ENCODE measurements around the gene STS. TPM values are rescaled to one million over a fixed set of nuclear protein-coding genes. Genes with fewer than 3 reads are reported as not detected.

STS gene
- total RNA-seq, 2 donors from 2014 or later = 3.6 TPM

- no peak for DNase-seq
- no peak for ATAC-seq
- intact Hi-C loops (cut with DNase I) = no loop called here
These were observed 31.9 kb downstream of the STS start for GRCh38 chrX:7179446-7179845.

GRCh38 chrX:7184816-7185215 is 37.3 kb downstream of the STS start:
- Histone ChIP-seq H3K27ac (no peak overlapping the region), H3K4me3 (no peak overlapping the region), H3K27me3 (no peaks in the 10 kb centered on the region), H3K4me1 (no peaks in the 10 kb centered on the region), H3K9me3 (no peaks in the 10 kb centered on the region), H3K36me3 (replicated peaks in 1 of 2; ENCODE audit: insufficient read depth in 1 of 2, low read depth in 2 of 2) (no peaks in the 10 kb centered on the region)
- ATAC-seq (no peak), DNase-seq (no peak)
- intact Hi-C loops (cut with DNase I) = no loop called here
- TF ChIP-seq, protein P1, sequence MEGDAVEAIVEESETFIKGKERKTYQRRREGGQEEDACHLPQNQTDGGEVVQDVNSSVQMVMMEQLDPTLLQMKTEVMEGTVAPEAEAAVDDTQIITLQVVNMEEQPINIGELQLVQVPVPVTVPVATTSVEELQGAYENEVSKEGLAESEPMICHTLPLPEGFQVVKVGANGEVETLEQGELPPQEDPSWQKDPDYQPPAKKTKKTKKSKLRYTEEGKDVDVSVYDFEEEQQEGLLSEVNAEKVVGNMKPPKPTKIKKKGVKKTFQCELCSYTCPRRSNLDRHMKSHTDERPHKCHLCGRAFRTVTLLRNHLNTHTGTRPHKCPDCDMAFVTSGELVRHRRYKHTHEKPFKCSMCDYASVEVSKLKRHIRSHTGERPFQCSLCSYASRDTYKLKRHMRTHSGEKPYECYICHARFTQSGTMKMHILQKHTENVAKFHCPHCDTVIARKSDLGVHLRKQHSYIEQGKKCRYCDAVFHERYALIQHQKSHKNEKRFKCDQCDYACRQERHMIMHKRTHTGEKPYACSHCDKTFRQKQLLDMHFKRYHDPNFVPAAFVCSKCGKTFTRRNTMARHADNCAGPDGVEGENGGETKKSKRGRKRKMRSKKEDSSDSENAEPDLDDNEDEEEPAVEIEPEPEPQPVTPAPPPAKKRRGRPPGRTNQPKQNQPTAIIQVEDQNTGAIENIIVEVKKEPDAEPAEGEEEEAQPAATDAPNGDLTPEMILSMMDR (IDR thresholded peaks at IDR 0.05) = no peak
- no peak for TF ChIP-seq POLR2A (IDR thresholded peaks at IDR 0.05)
- 91% methylated on average over 3 of the region's 3 CpGs for WGBS, 2 donors

More at GRCh38 chrX:7179446-7179845, 31.9 kb downstream of the STS start:
- 85 to 92% methylated on average over 2 of the region's 2 CpGs for WGBS, 2 donors
- H3K27ac ChIP-seq = no peak overlapping the region
- TF ChIP-seq POLR2A (IDR thresholded peaks at IDR 0.05) = no peak
- TF ChIP-seq, protein P1 (IDR thresholded peaks at IDR 0.05) = no peak
- no peaks in the 10 kb centered on the region for H3K9me3 ChIP-seq
- H3K4me1 ChIP-seq = no peaks in the 10 kb centered on the region
- H3K4me3 ChIP-seq = no peak overlapping the region
- H3K36me3 ChIP-seq (replicated peaks in 1 of 2; ENCODE audit: insufficient read depth in 1 of 2, low read depth in 2 of 2) = no peaks in the 10 kb centered on the region
- no peaks in the 10 kb centered on the region for H3K27me3 ChIP-seq

GRCh38 chrX:7188672-7189071 is 41.2 kb downstream of the STS start:
- no peaks in the 10 kb centered on the region for H3K27me3 ChIP-seq
- H3K4me1 ChIP-seq = no peaks in the 10 kb centered on the region
- H3K4me3 ChIP-seq = no peak overlapping the region
- intact Hi-C loops (cut with DNase I) = no loop called here
- no peak for DNase-seq
- no peaks in the 10 kb centered on the region for H3K36me3 ChIP-seq (replicated peaks in 1 of 2; ENCODE audit: insufficient read depth in 1 of 2, low read depth in 2 of 2)
- H3K27ac ChIP-seq = no peak overlapping the region
- ATAC-seq = no peak
- 82 to 87% methylated on average over 2 of the region's 2 CpGs for WGBS, 2 donors
- TF ChIP-seq, protein P1 (IDR thresholded peaks at IDR 0.05) = no peak
- TF ChIP-seq POLR2A (IDR thresholded peaks at IDR 0.05) = no peak
- H3K9me3 ChIP-seq = no peaks in the 10 kb centered on the region

- ATAC-seq = no peak
- 95% methylated on average over 2 of the region's 2 CpGs; no CpG with 5 or more reads in 1 of the 2 donors for WGBS, 2 donors
- TF ChIP-seq, protein P1 (IDR thresholded peaks at IDR 0.05) = no peak
- no peak for TF ChIP-seq POLR2A (IDR thresholded peaks at IDR 0.05)
These were observed 42.6 kb downstream of the STS start for GRCh38 chrX:7190157-7190556.

DNA sequence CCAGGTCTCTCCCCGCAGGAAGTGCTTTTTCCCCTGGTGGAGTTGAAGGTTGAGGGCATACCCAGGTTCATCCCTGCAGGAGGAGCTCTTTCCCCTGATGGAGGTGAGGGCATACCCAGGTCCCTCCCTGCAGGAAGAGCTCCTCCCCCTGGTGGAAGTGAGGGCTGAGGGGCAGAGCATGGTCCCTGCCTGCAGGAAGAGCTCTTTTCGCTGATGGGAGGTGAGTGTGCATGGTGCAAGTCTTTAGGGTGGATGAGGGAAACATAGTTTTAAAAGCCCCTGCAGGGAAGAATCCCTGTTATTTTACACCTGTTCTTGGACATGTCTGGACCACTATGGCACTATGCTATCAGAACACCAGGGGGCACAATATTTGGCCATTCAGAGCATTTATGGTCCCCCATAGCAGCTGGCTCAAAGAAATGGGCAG is 44.2 kb downstream of the STS start:
- 100% methylated on average over 1 of the region's 2 CpGs; no CpG with 5 or more reads in 1 of the 2 donors for WGBS, 2 donors
- intact Hi-C loops (cut with DNase I) = no loop called here
- H3K9me3 ChIP-seq = no peaks in the 10 kb centered on the region
- H3K36me3 ChIP-seq (replicated peaks in 1 of 2; ENCODE audit: insufficient read depth in 1 of 2, low read depth in 2 of 2) = no peaks in the 10 kb centered on the region
- ATAC-seq (no peak), DNase-seq (no peak)
- H3K27ac ChIP-seq = no peak overlapping the region
- H3K4me1 ChIP-seq = no peaks in the 10 kb centered on the region
- no peak for TF ChIP-seq POLR2A (IDR thresholded peaks at IDR 0.05)
- TF ChIP-seq, protein P1 (IDR thresholded peaks at IDR 0.05) = no peak
- no peaks in the 10 kb centered on the region for H3K27me3 ChIP-seq
- H3K4me3 ChIP-seq = no peak overlapping the region

More at GRCh38 chrX:7190157-7190556, 42.6 kb downstream of the STS start:
- Histone ChIP-seq H3K27me3 (no peaks in the 10 kb centered on the region), H3K27ac (no peak overlapping the region), H3K4me1 (no peaks in the 10 kb centered on the region), H3K36me3 (replicated peaks in 1 of 2; ENCODE audit: insufficient read depth in 1 of 2, low read depth in 2 of 2) (no peaks in the 10 kb centered on the region), H3K4me3 (no peak overlapping the region), H3K9me3 (no peaks in the 10 kb centered on the region)
- intact Hi-C loops (cut with DNase I) = no loop called here
- no peak for DNase-seq

Data from body of pancreas (tissue), 4 donors.